SK-N-SH (cell line): ENCODE results near the gene SYT1.

Experiments used
- EP300 ChIP-seq, 2 experiments: IDR thresholded peaks; 2 replicates each; pipeline versions ENCODE4 v1.4.0 to v1.6.1; 2012; ENCODE audit warnings: borderline replicate concordance in 1 of 2, low read depth in 1 of 2, low read length in 1 of 2
- EZH2phosphoT487 ChIP-seq: fragments of 200-600 bp; sonication (generic); IDR thresholded peaks from 2 replicates; pipeline ENCODE4 v1.6.1; 2017; ENCODE audit warnings: low read depth, mixed run types, mild to moderate bottlenecking, antibody characterized with exemption, moderate library complexity, borderline replicate concordance
- JUND ChIP-seq: IDR thresholded peaks from 2 replicates; pipeline ENCODE4 v1.4.0; 2012
- NFIC ChIP-seq: IDR thresholded peaks from 2 replicates; pipeline ENCODE4 v1.4.0; 2012; ENCODE audit warnings: borderline replicate concordance
- NRF1 ChIP-seq: IDR thresholded peaks from 2 replicates; pipeline ENCODE4 v1.6.1; 2012; ENCODE audit warnings: low read depth, mild to moderate bottlenecking, low read length
- POLR2AphosphoS5 ChIP-seq: IDR thresholded peaks from 2 replicates; pipeline ENCODE4 v1.6.1; 2012; ENCODE audit warnings: low read depth, low read length
- TCF12 ChIP-seq: IDR thresholded peaks from 2 replicates; pipeline ENCODE4 v1.4.0; 2012
- TF ChIP-seq, protein P1 (sequence below): fragments of 200-600 bp; sonication (generic); IDR thresholded peaks from 2 replicates; pipeline ENCODE4 v1.6.1; 2017; ENCODE audit warnings: antibody characterized with exemption, mild to moderate bottlenecking, moderate library complexity
- TF ChIP-seq, protein P2 (sequence below): IDR thresholded peaks from 2 replicates; pipeline ENCODE4 v1.6.1; 2012; ENCODE audit warnings: mild to moderate bottlenecking, low read depth, low read length, moderate library complexity

DNA sequence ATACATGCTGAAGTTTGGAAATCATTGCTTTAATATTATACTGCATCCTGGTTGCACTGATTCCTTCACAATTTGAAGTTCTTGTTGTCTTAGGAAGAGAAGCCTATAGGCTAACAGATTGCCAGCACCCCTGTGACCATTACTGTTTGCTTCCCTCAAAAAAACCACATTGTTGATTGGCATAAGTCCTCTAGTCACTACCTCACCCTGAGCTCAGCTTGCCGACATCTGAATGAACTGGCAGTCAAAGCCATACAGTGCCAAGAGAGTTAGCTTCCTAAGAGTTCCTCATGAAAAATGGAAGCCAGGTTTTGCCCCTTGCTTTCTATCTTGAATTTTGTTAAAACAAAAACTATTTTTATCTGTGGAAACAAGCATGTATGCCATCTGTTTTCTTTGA is 276.1 kb downstream of the SYT1 start:
- TF ChIP-seq, protein P1, sequence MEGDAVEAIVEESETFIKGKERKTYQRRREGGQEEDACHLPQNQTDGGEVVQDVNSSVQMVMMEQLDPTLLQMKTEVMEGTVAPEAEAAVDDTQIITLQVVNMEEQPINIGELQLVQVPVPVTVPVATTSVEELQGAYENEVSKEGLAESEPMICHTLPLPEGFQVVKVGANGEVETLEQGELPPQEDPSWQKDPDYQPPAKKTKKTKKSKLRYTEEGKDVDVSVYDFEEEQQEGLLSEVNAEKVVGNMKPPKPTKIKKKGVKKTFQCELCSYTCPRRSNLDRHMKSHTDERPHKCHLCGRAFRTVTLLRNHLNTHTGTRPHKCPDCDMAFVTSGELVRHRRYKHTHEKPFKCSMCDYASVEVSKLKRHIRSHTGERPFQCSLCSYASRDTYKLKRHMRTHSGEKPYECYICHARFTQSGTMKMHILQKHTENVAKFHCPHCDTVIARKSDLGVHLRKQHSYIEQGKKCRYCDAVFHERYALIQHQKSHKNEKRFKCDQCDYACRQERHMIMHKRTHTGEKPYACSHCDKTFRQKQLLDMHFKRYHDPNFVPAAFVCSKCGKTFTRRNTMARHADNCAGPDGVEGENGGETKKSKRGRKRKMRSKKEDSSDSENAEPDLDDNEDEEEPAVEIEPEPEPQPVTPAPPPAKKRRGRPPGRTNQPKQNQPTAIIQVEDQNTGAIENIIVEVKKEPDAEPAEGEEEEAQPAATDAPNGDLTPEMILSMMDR, result no peak
- no peak for TF ChIP-seq EP300 (IDR thresholded peaks at IDR 0.05; ENCODE audit: borderline replicate concordance in 1 of 2, low read depth in 1 of 2, low read length in 1 of 2)
- no peak for TF ChIP-seq NRF1
- TF ChIP-seq JUND, result no peak
- TF ChIP-seq, protein P2, sequence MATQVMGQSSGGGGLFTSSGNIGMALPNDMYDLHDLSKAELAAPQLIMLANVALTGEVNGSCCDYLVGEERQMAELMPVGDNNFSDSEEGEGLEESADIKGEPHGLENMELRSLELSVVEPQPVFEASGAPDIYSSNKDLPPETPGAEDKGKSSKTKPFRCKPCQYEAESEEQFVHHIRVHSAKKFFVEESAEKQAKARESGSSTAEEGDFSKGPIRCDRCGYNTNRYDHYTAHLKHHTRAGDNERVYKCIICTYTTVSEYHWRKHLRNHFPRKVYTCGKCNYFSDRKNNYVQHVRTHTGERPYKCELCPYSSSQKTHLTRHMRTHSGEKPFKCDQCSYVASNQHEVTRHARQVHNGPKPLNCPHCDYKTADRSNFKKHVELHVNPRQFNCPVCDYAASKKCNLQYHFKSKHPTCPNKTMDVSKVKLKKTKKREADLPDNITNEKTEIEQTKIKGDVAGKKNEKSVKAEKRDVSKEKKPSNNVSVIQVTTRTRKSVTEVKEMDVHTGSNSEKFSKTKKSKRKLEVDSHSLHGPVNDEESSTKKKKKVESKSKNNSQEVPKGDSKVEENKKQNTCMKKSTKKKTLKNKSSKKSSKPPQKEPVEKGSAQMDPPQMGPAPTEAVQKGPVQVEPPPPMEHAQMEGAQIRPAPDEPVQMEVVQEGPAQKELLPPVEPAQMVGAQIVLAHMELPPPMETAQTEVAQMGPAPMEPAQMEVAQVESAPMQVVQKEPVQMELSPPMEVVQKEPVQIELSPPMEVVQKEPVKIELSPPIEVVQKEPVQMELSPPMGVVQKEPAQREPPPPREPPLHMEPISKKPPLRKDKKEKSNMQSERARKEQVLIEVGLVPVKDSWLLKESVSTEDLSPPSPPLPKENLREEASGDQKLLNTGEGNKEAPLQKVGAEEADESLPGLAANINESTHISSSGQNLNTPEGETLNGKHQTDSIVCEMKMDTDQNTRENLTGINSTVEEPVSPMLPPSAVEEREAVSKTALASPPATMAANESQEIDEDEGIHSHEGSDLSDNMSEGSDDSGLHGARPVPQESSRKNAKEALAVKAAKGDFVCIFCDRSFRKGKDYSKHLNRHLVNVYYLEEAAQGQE, result no peak
- TF ChIP-seq EZH2phosphoT487, result no peak
- no peak for TF ChIP-seq TCF12
- no peak for TF ChIP-seq POLR2AphosphoS5
- TF ChIP-seq NFIC, result no peak
